Natural killer cell (primary cell): Measurements from ENCODE around the gene AHNAK2. TPM values are rescaled to one million over a fixed set of nuclear protein-coding genes. Genes with fewer than 3 reads are reported as not detected.

Experiments
- ATAC-seq, 3 donors: fragments of 150-1000 bp in 2 of 3; fragments of 200-7000 bp in 1 of 3; cut with Tn5 transposase; 1 replicate in 1 of 3; 2 replicates in 2 of 3; pipeline ENCODE4 v1.10.0; 2021; ENCODE audit warnings: mild to moderate bottlenecking in 2 of 3, moderate library complexity in 2 of 3
- DNase-seq, 2 donors: peaks; one replicate each; pipeline versions ENCODE4 v3.0.0 to v3.0.0-alpha.2; 2013 to 2021; ENCODE audit warnings: mixed read lengths in 1 of 2
- H3K27ac ChIP-seq: one replicate; pipeline ENCODE4 v1.5.1; 2013; ENCODE audit warnings: mild to moderate bottlenecking, low read length
- H3K27me3 ChIP-seq: one replicate; pipeline ENCODE4 v1.6.1; 2013; ENCODE audit warnings: low read length; ENCODE audit not compliant: control insufficient read depth, insufficient read depth
- H3K36me3 ChIP-seq: one replicate; pipeline ENCODE4 v1.6.1; 2013; ENCODE audit warnings: low read length; ENCODE audit not compliant: control insufficient read depth, insufficient read depth
- H3K4me1 ChIP-seq: one replicate; pipeline ENCODE4 v1.6.1; 2013; ENCODE audit warnings: low read length; ENCODE audit not compliant: control insufficient read depth, insufficient read depth
- H3K4me3 ChIP-seq: one replicate; pipeline ENCODE4 v1.5.1; 2013; ENCODE audit warnings: low read length
- H3K9me3 ChIP-seq: one replicate; pipeline ENCODE4 v1.6.1; 2013; ENCODE audit warnings: low read length; ENCODE audit not compliant: control insufficient read depth, insufficient read depth
- H3K27ac Mint-ChIP-seq, 2 donors: one replicate each; pipeline ENCODE4 v1.8.0; 2022; ENCODE audit warnings: mild to moderate bottlenecking in 2 of 2, mixed read lengths in 2 of 2, moderate library complexity in 1 of 2
- H3K27me3 Mint-ChIP-seq, 2 donors: one replicate each; pipeline ENCODE4 v1.8.0; 2022; ENCODE audit warnings: low read depth in 2 of 2, mixed read lengths in 2 of 2
- H3K36me3 Mint-ChIP-seq: one replicate; pipeline ENCODE4 v1.8.0; 2022; ENCODE audit warnings: mixed read lengths
- H3K4me1 Mint-ChIP-seq, 2 donors: one replicate each; pipeline ENCODE4 v1.8.0; 2022; ENCODE audit warnings: mixed read lengths in 2 of 2
- H3K4me3 Mint-ChIP-seq: one replicate; pipeline ENCODE4 v1.8.0; 2022; ENCODE audit warnings: mild to moderate bottlenecking, moderate library complexity, mixed read lengths
- H3K9me3 Mint-ChIP-seq, 2 donors: one replicate each; pipeline ENCODE4 v1.8.0; 2022; ENCODE audit warnings: mixed read lengths in 2 of 2
- WGBS: methylation state at CpG from one replicate; pipeline ENCODE4 v1.1.7; 2013; ENCODE audit warnings: missing lambda C conversion rate; ENCODE audit not compliant: insufficient coverage; 5-methylcytosine and 5-hydroxymethylcytosine counted together
- intact Hi-C: fragments of 100-400 bp; cut with micrococcal nuclease; formaldehyde crosslinking; loops from one replicate; pipeline ENCODE4 v1.14.2; 2022
- total RNA-seq, 4 donors: library from RNA; stranded (reverse); fragments of 120-200 nt in 1 of 4; gene quantifications; one replicate each; pipeline versions ENCODE4 v1.2.3 to v1.2.4, GENCODE V29; 2013 to 2022
- TF ChIP-seq, protein P1 (sequence below): fragments of 200-600 bp; IDR thresholded peaks from one replicate; pipeline ENCODE4 v1.8.0; 2022; ENCODE audit warnings: antibody characterized with exemption

AHNAK2 gene
- total RNA-seq, 3 donors from 2014 or later (not counting 1 experiment from before 2014, with no cell fraction given), result 0.05 TPM; not detected in 2

DNA sequence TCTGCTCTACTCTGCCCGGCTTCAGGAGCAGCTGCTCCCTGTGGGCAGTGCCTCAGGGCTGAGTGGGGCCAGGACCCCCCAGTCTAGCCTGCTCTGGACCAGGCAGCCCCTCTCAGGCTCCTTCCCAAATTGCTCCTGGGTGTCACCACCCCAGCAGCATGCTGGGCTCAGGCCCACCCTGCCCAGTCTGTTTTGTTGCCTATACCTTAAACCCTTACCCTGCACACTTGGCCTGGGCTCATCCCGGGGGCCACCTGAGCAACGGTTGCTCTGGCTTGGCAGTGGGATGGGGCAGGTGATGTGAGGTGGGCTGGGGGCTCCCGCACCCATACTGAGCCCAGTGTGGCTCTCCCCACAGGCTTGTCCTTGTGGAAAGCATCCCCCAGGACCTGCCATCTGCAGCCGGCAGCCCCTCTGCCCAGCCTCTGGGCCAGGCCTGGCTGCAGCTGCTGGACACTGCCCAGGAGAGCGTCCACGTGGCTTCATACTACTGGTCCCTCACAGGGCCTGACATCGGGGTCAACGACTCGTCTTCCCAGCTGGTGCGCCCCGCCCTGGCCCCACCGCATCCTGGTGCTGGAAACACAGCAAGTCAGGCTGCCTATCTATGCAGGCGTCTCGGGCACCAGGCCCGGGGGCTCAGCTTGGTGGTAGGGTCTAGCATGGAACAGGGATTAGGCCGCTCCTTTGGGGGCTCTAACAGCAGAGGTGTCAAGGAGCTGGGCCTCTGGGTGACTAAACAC is 49.6 kb downstream of the AHNAK2 start:
- no peaks in the 10 kb centered on the region for H3K9me3 ChIP-seq
- H3K4me1 ChIP-seq, result peaks cover 43% of the 10 kb centered on the region
- H3K27ac Mint-ChIP-seq, result no peak overlapping the region
- no peaks in the 10 kb centered on the region for H3K27me3 Mint-ChIP-seq
- H3K36me3 ChIP-seq, result no peaks in the 10 kb centered on the region
- no peak for ATAC-seq
- H3K27ac ChIP-seq, result no peak overlapping the region
- H3K4me3 Mint-ChIP-seq, result no peak overlapping the region
- no peak overlapping the region for H3K4me3 ChIP-seq
- DNase-seq, result no peak
- no peaks in the 10 kb centered on the region for H3K27me3 ChIP-seq
- TF ChIP-seq, protein P1, sequence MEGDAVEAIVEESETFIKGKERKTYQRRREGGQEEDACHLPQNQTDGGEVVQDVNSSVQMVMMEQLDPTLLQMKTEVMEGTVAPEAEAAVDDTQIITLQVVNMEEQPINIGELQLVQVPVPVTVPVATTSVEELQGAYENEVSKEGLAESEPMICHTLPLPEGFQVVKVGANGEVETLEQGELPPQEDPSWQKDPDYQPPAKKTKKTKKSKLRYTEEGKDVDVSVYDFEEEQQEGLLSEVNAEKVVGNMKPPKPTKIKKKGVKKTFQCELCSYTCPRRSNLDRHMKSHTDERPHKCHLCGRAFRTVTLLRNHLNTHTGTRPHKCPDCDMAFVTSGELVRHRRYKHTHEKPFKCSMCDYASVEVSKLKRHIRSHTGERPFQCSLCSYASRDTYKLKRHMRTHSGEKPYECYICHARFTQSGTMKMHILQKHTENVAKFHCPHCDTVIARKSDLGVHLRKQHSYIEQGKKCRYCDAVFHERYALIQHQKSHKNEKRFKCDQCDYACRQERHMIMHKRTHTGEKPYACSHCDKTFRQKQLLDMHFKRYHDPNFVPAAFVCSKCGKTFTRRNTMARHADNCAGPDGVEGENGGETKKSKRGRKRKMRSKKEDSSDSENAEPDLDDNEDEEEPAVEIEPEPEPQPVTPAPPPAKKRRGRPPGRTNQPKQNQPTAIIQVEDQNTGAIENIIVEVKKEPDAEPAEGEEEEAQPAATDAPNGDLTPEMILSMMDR, result no peak
- H3K9me3 Mint-ChIP-seq, result no peaks in the 10 kb centered on the region
- 91% methylated on average over 17 of the region's 17 CpGs for WGBS
- no peaks in the 10 kb centered on the region for H3K36me3 Mint-ChIP-seq
- intact Hi-C loops, result no loop called here
- no peaks in the 10 kb centered on the region for H3K4me1 Mint-ChIP-seq

DNA sequence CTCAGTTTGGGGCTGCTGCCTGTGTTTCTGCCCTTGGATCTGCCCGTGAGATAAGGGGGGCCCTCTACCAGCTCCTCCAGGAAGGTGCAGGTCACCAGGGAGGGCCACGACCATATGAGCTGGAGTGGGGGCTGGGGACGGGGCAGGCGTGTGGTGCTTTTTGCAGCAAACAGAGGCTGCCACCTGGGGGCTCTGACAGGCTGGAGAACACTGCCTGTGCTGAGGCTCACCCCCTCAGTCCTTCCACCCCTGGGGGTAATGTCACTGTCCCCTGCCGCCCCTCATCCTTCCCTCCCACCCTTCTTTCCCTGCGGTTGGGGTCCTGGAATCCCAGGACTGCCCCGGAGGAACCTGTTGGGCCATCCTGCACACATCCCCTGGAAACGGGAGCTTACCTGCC is 50.3 kb downstream of the AHNAK2 start:
- Mint-ChIP-seq H3K27me3 (no peaks in the 10 kb centered on the region), H3K4me1 (no peaks in the 10 kb centered on the region), H3K36me3 (no peaks in the 10 kb centered on the region), H3K9me3 (no peaks in the 10 kb centered on the region), H3K4me3 (no peak overlapping the region), H3K27ac (no peak overlapping the region)
- no peaks in the 10 kb centered on the region for H3K36me3 ChIP-seq
- H3K9me3 ChIP-seq, result no peaks in the 10 kb centered on the region
- TF ChIP-seq, protein P1, result no peak
- peaks cover 45% of the 10 kb centered on the region for H3K4me1 ChIP-seq
- no peaks in the 10 kb centered on the region for H3K27me3 ChIP-seq
- no peak overlapping the region for H3K4me3 ChIP-seq
- intact Hi-C loops, result no loop called here
- DNase-seq, result no peak
- H3K27ac ChIP-seq, result no peak overlapping the region
- WGBS, result 74% methylated on average over 8 of the region's 8 CpGs
- ATAC-seq, result no peak

DNA sequence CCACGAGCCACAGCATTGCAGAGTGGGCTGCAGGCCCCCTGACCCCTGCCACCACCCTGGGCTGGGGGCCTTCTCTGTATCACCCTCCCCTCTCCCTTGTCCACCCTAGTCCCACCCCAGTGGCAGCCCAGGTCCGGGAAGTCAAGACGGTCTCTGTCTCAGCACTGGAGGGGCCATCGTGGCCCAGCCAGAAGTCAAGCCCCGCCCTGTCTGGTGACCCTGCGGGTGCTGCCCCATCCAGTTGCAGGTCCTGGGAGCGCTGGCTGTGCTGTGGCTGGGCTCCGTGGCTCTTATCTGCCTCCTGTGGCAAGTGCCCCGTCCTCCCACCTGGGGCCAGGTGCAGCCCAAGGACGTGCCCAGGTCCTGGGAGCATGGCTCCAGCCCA is 50.8 kb downstream of the AHNAK2 start:
- TF ChIP-seq, protein P1, result no peak
- intact Hi-C loops, result no loop called here
- H3K36me3 ChIP-seq, result no peaks in the 10 kb centered on the region
- H3K4me1 ChIP-seq, result peaks cover 47% of the 10 kb centered on the region
- no peak for ATAC-seq
- Mint-ChIP-seq H3K27ac (no peak overlapping the region), H3K4me3 (no peak overlapping the region), H3K36me3 (no peaks in the 10 kb centered on the region), H3K27me3 (no peaks in the 10 kb centered on the region), H3K9me3 (no peaks in the 10 kb centered on the region), H3K4me1 (no peaks in the 10 kb centered on the region)
- H3K27ac ChIP-seq, result no peak overlapping the region
- H3K9me3 ChIP-seq, result no peaks in the 10 kb centered on the region
- no peaks in the 10 kb centered on the region for H3K27me3 ChIP-seq
- 75% methylated on average over 10 of the region's 10 CpGs for WGBS
- H3K4me3 ChIP-seq, result no peak overlapping the region
- no peak for DNase-seq
